Gastroesophageal sphincter (tissue), 3 donors: ENCODE data around the gene GOLGA6D.

ENCODE experiments used
- EP300 ChIP-seq: sonication (generic); formaldehyde crosslinking; IDR thresholded peaks from one replicate; pipeline ENCODE4 v1.6.1; 2017; ENCODE audit warnings: antibody characterized with exemption, mild to moderate bottlenecking
- POLR2A ChIP-seq, 2 donors: fragments of 450-650 bp; IDR thresholded peaks; one replicate each; pipeline ENCODE4 v1.6.1; 2017; ENCODE audit warnings: antibody characterized with exemption in 2 of 2, mild to moderate bottlenecking in 2 of 2, moderate library complexity in 1 of 2
- POLR2AphosphoS5 ChIP-seq: sonication (generic); formaldehyde crosslinking; IDR thresholded peaks from one replicate; pipeline ENCODE4 v1.6.1; 2017; ENCODE audit warnings: antibody characterized with exemption
- TF ChIP-seq, protein P1 (sequence below), 4 experiments: fragments of 200-600 bp in 2 of 4; fragments of 450-650 bp in 2 of 4; sonication (generic) in 1 of 4; IDR thresholded peaks; one replicate each; pipeline ENCODE4 v1.5.1; 2017 to 2019; ENCODE audit warnings: antibody characterized with exemption in 4 of 4, mild to moderate bottlenecking in 2 of 4, moderate library complexity in 2 of 4

DNA sequence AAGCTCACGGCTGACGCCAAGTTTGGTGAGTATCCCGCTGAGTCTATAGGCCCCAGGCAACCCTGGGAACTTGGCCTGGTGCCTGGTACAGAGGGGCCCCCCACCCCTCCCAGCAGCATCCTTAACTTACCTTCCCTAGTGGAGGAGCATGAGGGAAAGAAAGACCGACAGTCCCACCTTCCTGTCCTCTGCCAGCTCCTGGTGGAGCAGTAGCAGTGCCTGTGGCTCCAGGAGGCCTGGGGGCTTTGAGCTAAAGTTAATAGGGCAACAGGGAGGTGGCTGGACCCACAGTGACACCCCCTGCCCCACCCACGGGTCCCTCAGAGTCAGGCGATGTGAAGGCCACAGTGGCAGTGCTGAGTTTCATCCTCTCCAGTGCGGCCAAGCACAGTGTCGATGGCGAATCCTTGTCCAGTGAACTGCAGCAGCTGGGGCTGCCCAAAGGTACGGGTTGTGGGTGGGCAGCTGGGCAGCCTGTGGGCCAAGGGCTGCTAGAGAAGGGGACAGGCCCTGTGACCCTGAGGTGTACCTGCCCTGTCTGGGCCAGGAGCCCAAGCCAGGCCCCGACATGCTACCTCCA is 56.1 kb downstream of the GOLGA6D start:
- TF ChIP-seq EP300, result no peak
- no peak for TF ChIP-seq POLR2AphosphoS5
- TF ChIP-seq, protein P1, sequence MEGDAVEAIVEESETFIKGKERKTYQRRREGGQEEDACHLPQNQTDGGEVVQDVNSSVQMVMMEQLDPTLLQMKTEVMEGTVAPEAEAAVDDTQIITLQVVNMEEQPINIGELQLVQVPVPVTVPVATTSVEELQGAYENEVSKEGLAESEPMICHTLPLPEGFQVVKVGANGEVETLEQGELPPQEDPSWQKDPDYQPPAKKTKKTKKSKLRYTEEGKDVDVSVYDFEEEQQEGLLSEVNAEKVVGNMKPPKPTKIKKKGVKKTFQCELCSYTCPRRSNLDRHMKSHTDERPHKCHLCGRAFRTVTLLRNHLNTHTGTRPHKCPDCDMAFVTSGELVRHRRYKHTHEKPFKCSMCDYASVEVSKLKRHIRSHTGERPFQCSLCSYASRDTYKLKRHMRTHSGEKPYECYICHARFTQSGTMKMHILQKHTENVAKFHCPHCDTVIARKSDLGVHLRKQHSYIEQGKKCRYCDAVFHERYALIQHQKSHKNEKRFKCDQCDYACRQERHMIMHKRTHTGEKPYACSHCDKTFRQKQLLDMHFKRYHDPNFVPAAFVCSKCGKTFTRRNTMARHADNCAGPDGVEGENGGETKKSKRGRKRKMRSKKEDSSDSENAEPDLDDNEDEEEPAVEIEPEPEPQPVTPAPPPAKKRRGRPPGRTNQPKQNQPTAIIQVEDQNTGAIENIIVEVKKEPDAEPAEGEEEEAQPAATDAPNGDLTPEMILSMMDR (IDR thresholded peaks at IDR 0.05), result no peak
- TF ChIP-seq POLR2A (IDR thresholded peaks at IDR 0.05), result no peak
